Inflammatory macrophage (primary cell): Measurements from ENCODE around the gene INO80C.

Source experiments
- DNase-seq, 2 donors: peaks; one replicate each; pipeline ENCODE4 v3.0.0-alpha.2; 2020 to 2022
- total RNA-seq, 18 experiments: gene quantifications; one replicate each; lab custom pipeline; 2026; ENCODE audit warnings: mixed read lengths in 6 of 18, inconsistent platforms in 2 of 18; lab: John Stamatoyannopoulos, UW

INO80C gene, protein sequence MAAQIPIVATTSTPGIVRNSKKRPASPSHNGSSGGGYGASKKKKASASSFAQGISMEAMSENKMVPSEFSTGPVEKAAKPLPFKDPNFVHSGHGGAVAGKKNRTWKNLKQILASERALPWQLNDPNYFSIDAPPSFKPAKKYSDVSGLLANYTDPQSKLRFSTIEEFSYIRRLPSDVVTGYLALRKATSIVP
- 4.3 to 13.6 (median 7.0) reads per million in 18 experiments for total RNA-seq

DNA sequence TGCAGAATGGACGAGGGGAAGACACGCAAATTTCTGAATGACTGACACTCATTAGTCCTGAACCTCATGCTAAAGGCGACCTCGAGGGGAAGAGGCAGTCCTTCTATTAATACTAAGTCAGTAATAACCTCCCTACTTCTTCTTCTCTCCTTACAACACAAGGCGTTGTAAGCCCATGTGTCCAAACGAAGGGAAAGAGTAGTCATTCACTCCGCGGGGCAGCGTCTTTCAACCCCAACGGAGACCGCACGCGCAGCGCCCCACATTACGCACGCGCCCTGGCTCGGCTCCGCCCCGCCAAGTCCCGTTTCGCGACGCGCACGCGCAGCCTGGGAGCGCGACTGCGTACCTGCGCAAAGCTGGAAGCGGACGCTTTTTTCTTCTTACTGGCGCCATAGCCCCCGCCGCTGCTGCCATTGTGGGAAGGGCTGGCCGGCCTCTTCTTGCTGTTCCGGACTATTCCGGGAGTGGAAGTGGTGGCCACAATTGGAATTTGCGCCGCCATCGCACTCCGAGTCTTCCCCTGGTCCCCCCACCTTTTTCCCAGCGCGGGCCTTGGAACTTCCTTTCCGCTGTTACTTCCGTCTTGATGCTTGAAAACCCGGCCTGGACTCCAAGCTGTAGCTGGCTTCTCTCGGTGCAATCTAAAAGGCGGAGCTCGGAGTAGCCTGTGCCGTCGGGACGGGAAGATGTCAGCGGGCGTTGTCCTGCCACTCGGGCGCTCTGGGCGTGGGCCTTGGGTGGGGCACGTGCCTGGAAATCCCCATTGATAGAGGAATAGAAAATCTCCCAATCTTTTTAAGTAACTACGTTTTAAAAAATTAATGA, at the start of gene INO80C:
INO80C (minus strand) TSS at position 591 of the 828 bp plus-strand sequence; CDS start at position 505, 86 bp downstream.
- DNase-seq: peak; percentile 97

DNA sequence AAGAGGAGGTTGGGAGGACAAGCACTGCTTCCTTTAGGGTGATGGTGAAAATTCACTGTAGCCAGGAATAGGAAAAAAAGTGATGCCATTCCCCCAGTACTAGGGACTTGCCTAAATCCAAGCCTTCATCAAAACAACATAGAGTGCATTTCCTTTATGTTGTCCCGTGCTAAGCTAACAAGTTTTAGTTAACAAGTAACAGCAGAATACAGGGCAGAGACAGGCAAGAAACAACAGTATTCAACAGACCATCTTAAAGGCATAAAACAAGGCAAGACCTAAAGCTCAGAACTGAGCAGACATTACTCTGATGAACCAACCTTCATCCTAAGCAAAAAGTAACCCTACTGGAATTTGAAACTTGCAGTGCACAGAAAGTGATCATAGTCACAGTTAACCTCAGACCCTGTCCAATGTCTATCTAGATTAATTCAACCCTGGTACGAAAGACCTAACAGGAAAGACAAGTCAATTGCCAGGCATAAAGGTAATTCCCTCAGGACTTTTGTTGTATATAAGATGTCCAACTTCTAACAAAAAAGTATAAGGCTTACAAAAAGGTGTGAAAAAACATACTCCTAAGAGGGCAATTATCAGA, 49.3 kb upstream of the INO80C start:
- no peak for DNase-seq

DNA sequence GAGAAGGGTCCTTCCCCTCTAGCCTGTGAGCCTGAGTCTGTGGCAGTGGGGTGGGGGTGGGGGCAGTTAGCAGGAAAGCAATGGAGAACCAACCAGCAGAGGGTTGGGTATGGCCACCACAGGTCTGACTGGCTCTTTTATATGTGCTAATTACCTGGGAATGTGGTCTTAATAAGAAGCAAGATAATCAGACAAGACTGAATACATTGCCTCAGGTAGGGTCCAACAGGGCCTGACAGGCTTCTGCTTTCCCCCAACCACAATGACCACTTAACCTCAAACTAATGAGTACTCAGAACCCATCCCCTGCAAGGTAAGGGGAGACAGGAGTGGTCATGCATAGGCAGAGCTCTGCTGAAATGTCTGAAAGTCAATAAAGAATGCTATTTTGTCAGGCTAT, 44.6 kb upstream of the INO80C start:
- DNase-seq: no peak

DNA sequence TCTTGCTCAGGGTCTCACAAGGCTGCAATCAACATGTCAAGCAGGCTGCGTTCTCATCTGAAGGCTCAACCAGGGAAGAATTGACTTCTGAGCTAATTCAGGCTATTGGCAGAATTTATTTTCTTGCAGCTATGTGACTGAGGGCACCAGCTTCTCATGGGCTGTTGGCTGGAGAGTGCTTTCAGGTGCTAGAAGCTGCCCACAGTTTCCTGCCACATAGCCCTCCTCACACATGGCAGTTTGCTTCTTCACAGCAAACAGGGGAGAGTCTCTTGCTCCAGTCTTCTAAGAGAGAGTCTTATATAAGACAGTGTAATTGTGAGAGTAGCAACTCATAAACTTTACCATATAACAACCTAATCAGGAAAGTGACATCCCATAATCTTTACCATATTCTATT, 37.5 kb upstream of the INO80C start:
- no peak for DNase-seq

DNA sequence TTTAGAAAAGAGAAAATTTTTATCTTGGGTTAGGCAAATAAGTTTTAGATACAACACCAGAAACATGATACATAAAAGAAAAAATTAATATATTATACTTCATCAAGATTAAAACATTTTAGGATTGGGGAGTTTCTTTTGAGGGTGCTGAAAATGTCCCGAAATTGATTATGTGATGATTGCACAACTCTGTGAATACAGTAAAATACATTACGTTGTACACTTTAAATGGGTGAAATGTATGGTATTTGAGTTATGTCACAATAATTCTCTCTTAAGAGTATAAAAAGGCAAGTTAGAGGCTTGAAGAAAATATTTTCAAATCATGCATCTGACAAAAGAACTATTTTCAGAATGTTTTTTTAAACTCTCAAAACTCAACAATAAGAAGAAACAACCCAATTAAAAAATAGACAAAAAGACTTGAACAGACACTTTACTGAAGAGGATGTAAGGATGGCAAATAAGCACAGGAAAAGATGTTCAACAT, 36.2 kb upstream of the INO80C start:
- DNase-seq: no peak

DNA sequence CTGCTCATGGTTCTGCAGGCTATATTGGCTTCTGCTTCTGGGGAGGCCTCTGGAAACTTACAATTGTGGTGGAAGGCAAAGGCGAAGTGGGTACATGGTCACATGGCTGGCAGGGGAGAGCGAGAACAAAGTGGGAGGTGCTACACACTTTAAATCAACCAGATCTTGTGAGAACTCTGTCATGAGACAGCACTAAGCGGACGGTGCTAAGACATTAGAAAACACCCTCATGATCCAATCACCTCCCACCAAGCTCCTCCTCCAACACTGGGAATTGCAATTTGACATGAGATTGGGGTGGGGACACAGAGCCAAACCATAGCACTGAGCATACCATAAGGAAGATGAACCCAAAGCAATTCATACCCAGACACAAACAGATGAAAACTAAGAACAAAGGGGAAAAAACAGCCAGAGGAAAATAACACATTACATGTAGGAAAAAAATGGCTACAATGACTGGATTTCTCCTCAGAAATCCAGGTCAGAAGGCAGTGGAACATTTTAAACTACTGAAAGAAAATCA, 31.1 kb upstream of the INO80C start:
- no peak for DNase-seq

DNA sequence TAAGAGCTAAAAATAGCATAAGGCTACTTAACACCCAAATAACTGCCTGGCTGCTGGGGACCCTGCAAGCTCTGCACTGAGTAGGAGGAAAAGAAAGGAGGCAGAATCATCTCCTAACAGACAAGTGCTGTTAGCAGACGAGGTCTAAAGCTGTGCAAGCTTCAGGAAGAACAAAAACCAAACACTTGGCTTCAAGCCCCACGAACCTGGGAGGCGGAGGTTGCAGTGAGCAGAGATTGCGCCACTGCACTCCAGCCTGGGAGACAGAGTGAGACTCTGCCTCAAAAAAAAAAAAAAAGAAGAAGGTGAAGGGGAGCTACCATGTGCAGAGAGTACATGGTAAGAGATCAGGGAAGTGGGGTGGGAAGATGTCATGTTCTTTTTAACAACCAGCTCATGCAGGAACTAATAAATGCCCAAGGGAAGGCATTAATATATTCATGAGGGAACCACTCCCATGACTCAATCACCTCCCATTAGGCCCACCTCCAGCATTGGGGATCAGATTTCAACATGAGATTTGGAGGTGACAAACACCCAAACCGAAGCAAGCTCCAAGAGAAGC, 28.8 kb upstream of the INO80C start:
- peak; percentile 36 to 51 for DNase-seq

DNA sequence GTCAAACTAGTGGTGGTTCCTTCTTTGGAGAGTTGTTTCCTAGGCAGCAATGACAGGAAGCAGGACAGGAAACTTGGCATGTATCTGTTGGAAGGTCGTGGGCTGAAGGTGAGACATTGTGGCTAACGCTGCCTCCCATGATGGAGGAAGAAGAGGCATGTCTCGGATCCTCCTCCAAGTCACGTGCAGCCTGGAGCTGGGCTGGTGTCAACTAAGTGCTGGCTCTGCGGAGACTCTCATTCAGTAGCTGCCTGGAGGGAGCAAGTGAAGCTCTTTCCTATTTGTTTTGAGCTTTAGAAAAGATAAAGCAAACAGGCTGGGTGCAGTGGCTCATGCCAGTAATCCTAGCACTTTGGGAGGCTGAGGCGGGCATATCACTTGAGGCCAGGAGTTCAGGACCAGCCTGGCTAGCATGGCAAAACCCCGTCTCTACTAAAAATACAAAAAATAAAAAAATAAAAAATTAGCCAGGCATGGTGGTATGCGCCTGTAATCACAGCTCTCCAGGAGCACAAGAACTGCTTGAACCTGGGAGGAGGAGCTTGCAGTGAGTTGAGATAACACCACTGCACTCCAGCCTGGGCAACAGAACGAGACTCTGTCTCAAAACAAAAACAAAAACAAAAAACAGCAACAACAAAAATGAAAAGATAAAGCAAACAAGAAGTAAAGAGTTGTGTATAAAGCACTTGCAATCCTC, 28.2 kb upstream of the INO80C start:
- peak; percentile 45 to 52 for DNase-seq

DNA sequence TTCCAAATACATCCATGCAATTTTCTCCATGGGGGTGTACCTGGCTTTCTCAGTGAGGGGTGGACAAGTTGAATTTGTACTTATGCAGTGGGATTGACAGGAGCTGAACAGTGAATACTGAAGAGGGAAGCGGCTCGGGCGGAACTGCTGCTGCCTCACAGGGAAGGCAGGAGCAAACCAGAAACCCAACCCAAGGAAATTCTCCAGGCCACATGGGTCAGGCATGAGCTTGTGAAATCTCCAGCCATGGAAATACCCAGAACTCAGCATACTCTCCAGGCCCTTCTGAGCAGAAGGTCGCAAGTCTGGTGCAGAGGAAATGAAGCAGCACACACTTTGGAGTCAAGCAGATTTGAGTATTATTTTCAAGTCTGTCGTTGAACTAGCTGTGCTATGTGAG, 26.5 kb upstream of the INO80C start:
- DNase-seq: peak; percentile 61 to 67

DNA sequence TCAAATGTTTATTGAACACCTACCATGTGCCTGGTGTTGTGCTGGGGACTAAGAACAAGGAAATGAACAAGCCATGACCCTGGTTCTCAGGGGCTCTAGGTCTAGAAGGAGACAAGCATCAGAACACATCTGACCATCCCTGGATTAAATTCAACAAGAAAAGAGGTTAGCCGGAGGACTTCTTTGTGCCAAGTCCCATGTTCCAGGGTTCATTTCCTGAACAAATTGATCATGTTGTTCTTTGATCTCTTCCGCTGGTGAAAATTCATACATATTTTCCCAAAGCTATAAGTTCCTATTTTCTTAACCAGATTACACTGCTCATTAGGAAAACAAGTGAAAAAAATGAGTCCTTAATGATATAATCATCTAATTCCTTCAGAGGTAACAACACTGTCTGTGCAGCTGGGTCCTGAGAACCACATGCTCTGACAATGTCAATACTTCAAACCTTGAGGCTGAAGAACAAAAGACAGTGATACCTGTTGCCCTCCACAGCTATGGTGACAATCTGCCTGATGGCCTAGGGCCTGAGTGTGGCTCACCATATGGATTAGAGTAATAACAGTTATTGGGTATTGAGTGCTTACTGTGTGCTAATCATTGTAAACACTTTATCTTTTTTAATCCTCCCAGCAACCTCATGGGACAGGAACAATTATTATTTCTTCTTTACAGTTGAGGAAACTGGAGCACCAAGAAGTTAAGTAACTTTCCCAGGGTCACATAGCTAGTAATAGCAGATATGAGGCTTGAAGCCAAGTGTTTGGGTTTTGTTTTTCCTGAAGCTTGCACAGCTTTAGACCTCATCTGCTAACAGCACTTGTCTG, 24.6 kb upstream of the INO80C start:
- DNase-seq: no peak

DNA sequence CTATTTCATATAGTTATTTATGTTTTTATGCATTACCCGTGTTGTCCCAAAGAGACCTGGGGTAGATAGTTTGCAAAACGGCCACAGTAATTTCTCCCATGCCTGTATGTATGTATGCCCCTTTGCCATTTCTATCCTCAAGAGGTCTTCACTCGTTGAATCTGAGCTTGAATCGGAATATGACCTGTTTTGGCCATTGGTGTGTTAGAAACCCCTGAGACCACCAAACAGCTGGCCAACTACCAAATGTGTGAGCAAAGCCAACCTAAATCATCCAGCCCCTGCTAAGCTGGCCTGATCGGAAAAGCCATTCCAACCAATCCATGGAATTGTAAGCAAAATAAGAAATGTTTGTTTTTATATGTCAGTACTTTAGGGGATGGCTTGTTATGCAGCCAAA, 23.4 kb upstream of the INO80C start:
- no peak for DNase-seq

DNA sequence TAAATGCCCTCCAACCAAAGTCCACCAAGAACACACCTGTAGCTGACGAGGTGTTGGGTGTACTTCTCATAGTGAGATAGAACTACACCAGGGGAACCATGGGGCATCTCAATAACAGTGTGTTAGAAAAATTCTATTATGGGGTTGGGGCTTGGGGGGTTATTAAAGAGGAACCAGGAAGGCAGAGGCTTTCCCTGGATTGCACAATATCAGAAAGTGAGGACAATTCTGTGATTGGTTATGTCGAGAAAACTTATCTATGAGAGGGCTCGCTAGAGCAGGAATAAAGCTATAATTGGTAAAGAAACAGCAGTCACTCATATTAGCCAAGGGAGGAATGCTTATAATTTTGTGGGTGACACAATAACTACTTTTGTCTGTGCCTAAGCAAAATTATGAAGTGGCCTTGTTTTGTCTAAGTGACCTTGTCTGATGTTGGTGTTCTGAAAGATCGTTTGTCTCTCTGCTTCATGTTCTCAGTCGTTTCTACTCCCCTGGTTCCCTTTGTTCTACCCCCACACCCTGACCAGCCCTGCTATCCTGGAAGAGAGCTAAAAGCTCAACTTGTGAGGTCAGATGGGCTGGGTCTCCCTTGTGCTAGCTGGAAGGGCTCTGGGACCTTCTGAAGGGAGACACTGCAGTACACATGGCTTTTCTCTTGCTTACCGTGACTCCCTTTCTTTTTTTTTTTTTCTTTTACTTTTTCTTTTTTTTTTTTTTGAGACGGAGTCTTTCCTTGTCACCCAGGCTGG, 21.6 kb upstream of the INO80C start:
- no peak for DNase-seq

DNA sequence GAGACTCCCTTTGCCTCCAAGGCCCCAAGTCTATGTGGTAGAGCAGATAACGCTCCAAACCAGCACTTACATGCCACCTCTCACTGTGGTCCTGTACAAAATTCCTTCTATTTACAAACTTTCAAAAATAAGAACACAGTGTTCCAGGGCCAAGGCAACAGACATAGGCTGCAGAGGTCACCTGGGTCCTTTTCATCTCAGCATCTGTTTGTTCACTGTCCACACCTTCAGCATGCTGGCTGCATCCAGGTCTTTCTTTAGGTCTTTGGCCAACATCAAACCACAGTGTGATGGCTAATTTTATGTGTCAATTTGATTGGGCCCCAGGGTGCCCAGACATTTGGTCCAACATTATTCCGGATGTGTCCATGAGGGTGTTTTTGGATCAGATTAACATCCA, 20.0 kb upstream of the INO80C start:
- DNase-seq: no peak

DNA sequence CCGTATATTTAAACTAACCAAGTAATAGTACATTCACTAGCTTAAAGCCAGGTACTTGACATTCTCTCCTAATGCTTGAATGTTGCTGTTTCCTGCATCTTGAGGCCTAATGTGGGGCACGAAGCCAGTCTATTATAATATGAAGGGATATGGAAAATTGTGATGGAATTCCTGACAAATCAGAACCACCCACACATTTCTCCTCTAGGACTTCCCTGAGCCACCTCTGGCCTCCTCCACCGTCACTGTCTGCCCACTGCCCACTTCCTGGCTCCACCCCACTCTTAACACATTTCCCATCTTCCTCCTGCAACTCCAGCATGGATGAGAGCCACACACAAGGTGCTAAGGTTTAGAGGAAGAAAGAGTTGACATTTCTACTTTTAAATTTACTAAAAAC, 19.0 kb upstream of the INO80C start:
- no peak for DNase-seq

DNA sequence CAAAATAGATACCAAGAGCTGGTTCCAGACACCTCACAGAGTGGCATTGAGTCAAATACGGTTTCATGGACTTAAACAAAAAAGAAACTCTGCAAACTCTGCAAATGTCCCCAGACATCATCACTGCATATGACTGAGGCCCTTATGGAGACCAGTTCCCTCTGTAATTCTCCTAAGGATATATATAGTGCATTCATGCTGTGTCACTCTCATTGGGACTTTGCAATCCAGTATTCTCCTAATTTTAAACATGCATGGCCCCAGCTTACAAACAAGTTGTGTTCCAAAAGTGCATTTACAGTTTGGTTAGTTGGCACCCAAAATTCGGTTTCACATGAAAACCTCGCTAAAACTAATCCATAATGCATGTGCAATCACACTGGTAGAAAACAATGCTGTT, 18.6 kb upstream of the INO80C start:
- no peak for DNase-seq

DNA sequence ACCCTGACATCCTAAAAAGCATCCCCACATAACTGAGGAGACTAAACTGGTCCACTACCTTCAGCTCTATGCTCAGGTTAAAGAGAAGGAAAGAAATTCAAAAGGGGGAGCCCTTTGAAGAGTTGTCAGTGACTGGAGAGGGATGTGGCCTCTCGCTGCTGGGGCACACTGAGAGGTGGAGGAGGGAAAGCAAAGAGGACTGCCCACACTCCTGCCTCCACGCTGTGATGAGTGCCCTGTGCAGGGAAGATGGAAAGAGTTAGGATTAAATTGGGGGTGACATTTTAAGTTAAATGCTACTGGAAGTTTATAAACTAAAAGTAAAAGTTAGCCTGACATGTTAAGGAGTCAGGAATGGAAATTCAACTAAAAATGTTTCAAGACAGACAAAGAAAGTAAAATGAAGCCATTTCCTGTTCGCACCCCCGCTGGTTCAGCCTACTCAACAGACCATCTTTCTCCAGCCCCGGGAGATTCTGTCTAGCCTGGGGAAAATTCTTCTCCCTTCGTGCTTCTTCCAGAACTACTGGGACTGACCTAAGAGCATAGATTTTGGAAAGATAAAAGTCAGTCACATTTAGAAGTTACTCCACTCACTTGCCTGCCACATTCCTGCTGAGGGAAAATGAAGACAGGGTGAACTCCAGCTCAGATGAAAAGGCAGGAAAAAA, 17.8 kb upstream of the INO80C start:
- no peak for DNase-seq

DNA sequence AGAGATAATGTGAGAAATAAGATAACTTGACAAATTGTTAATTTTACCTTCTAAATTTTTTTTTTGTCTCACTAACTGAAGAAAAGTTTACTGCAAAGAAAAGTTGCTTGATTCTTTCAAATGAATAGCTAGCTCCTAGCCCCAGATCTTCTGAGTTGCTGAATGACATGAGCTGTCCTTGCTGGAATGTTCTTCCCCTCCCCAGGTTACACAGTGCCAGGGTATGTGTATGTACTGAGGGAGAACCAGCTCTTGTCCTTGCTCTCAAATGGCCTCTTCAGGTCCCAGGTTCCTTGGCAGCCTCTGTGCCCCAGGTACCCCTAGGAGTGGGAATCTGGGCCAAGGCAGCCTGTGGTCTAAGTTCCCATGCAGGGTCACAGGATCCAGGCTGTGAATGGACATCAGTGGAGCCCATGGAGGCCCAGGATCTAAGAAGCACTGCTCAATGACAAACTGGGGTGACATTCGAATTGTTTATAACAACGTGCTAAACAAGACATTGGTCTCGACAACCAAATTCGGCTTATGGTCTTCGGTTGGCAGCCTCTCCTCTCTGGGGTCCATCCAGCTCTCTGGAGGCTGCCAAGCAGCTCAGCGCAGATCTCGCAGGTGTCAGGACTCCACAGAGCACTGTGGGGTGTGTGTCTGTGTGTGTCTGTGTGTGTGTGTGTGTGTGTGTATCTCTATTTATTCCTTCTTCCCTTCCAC, 17.1 kb upstream of the INO80C start:
- DNase-seq: no peak

DNA sequence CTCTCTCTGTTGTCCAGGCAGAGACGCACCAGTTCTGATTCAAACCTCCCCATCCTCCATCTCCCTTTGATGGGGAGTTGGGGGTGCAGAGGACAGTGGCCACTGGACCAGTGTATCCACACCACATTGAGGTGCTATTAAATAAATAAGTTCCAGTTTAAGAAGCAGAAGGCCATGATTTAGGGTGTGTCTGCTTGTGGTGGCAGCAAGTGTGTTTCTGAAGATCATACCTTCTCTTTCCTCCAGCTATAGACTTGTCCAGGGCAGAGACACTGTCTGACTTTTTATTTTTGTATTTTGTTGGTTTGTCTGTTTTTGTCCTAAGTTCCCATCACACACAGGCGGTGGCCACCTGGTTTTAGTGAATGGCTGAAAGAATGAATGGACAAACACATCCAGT, 16.5 kb upstream of the INO80C start:
- no peak for DNase-seq

DNA sequence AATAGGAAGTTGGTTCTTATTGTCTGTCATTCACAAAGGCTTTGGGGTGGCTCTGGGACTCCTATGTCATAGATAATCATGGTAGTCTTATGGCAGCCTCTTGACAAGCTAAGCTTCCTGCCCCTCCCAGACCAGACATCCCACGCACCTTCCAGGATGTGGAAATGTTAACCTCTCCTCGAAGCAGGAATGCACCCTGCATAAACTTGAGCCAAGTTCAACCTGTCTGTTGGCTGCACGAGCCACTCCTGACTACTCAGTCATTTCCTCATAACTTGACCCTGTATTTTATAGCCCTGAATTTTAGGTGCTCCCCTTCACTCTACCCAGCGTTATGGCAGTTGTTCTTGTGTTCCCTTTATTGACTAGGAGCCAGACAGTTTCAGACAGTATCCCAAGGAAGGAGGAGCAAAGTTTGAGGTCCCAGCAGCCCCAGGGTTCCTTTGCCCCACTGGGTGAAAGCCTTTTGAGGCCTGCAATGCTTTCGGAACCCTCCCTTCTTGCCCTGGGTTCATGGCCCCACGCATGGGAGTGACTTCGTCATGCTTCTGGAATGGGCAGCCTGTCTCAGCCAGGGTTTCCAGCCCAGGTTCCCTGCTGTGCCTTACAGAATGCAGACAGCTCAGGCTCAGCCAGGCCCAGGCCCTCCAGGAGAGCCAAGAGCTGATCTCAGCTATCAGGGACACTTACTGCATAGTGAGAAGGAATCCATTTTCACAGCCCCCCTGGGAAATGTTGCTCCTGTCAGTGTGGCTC, 15.6 kb upstream of the INO80C start:
- DNase-seq: no peak
